Brain microvascular endothelial cell (primary cell): ENCODE results near the gene WWOX.
A peak's percentile ranks its signal among the peaks of the same experiment; 100 is the strongest.

ENCODE experiments used
- DNase-seq: peaks from one replicate; pipeline ENCODE4 v3.0.0-alpha.2; 2020
- H3K27ac ChIP-seq: fragments of 250-450 bp; sonication (Bioruptor Pico); 2 replicates; pipeline ENCODE4 v1.5.1; 2020; ENCODE audit warnings: mild to moderate bottlenecking, moderate library complexity
- H3K27me3 ChIP-seq: fragments of 250-450 bp; sonication (Bioruptor Pico); replicated peaks from 2 replicates; pipeline ENCODE4 v1.5.1; 2020; ENCODE audit warnings: mild to moderate bottlenecking
- H3K36me3 ChIP-seq: fragments of 250-450 bp; sonication (Bioruptor Pico); replicated peaks from 2 replicates; pipeline ENCODE4 v1.5.1; 2020; ENCODE audit warnings: mild to moderate bottlenecking
- H3K4me3 ChIP-seq: 2 replicates; pipeline ENCODE4 v1.5.1; 2011; ENCODE audit warnings: low read depth, mild to moderate bottlenecking, control low read depth, low read length, moderate library complexity
- CTCF ChIP-seq: IDR thresholded peaks from 2 replicates; pipeline ENCODE4 v1.5.1; 2011; ENCODE audit warnings: low read depth, mild to moderate bottlenecking, moderate library complexity, low read length, control low read depth, inconsistent platforms; ENCODE audit errors: missing control alignments
- in situ Hi-C: cut with HindIII; loops from 2 replicates; pipeline ENCODE4 v1.10.0; 2017; ENCODE audit warnings: low sequenced_read_pairs, low pct_ligation_motif_present

The WWOX gene

DNA sequence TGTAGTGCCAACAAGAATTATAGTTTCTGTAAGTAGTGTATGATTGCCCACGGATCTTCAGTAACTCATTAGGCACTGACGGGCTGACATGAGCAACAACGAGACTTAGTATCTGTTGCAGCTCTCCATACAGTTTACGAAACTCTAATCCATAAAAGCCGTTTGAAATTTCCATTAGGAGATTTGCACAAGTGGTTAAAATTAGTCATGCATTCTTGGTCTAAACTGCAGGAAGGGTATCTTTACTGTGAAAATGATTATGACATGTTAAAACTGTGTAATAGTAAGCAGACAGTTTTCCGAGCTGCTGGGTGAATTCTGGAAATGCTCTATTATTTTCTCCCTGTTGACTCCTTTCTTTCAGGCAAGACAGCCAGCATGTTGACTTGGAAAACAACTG lies 605.0 kb downstream of the WWOX start:
- in situ Hi-C loops = no loop called here
- no peak for DNase-seq
- H3K27me3 ChIP-seq = no peaks in the 10 kb centered on the region
- H3K36me3 ChIP-seq = no peaks in the 10 kb centered on the region
- TF ChIP-seq CTCF = no peak
- no peak overlapping the region for H3K4me3 ChIP-seq
- no peak overlapping the region for H3K27ac ChIP-seq

DNA sequence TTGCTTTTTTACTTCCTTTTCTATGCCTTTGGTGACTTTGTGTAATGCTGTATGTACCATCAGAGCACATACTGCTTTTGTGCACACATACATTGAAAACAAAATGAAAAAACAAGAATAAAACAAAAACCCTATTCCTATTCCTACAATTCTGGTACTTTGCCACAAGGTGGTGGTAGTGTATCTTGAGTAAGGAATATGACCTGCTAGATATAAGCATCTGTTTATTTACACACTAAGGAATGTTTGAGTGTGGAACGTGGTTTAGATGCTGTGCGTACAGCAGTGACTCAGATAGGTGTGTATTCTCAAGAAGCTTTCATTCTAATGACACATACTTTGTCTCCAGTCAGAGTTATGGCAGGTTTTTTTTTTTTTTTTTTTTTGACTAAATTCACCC lies 606.2 kb downstream of the WWOX start:
- peak; percentile 9 for DNase-seq
- no peaks in the 10 kb centered on the region for H3K27me3 ChIP-seq
- peak; percentile 14 for TF ChIP-seq CTCF
- H3K36me3 ChIP-seq = no peaks in the 10 kb centered on the region
- H3K4me3 ChIP-seq = no peak overlapping the region
- no peak overlapping the region for H3K27ac ChIP-seq
- in situ Hi-C loops = no loop called here

DNA sequence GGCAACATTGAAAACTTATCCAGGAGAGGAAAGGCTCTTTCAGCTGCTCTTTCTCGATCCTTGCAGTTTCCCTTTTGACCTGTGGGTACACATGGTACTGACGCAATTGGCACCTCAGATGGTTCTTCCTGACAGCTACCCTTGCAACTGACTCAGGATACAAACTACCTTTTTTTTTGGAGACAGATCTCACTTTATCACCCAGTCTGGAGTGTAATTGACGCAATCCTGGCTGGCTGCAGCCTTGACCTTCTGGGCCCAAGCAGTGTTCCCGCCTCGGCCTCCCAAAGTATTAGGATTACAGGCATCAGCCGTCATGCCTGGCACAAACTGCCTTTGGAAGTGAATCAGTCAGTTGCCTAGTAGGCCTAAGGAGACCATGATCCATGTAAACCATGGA lies 607.2 kb downstream of the WWOX start:
- TF ChIP-seq CTCF = no peak
- H3K27me3 ChIP-seq = no peaks in the 10 kb centered on the region
- no peak overlapping the region for H3K4me3 ChIP-seq
- H3K27ac ChIP-seq = no peak overlapping the region
- in situ Hi-C loops = no loop called here
- no peaks in the 10 kb centered on the region for H3K36me3 ChIP-seq
- no peak for DNase-seq

- TF ChIP-seq CTCF = no peak
- Histone ChIP-seq H3K27me3 (no peaks in the 10 kb centered on the region), H3K36me3 (no peaks in the 10 kb centered on the region), H3K4me3 (no peak overlapping the region), H3K27ac (no peak overlapping the region)
- in situ Hi-C loops = no loop called here
- no peak for DNase-seq
These were observed 609.9 kb downstream of the WWOX start for GRCh38 chr16:78709137-78709884.

DNA sequence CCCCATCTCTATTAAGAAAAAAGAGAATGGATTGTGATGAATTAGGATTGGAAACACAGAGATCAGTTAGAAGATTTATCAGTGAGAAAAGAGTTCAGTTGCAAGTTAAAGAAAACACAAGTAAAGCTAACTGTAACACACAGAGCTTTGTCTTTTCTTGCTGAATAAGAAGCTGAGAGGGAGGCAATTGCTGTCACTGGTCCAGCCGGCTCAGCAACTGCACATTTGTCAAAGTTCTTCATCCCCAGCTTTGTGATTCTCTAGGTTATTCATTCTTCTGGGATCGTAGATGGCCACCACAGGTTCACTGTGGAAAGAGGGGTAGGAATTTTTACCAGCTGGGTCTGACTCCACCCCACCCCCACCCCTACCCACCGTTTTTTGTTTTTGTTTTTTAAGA lies 615.7 kb downstream of the WWOX start:
- DNase-seq = no peak
- Histone ChIP-seq H3K27me3 (no peaks in the 10 kb centered on the region), H3K27ac (no peak overlapping the region), H3K36me3 (no peaks in the 10 kb centered on the region), H3K4me3 (no peak overlapping the region)
- in situ Hi-C loops = no loop called here
- TF ChIP-seq CTCF = no peak

DNA sequence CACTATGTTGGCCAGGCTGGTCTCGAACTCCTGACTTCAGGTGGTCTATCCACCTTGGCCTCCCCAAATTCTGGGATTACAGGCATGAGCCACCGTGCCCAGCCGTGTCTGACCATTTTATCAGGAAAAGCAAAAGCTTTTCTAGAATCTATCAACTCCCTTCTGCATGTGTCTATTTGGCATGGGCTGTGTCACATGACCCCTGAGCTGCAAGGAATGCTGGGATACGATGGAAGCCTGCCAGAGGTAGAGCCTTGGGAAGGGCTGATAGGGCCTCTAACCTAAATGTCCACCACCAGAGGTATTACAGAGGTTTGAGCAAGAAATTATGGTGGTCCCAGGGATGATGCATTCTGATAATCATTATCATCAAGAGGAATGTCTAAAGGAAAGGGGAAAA lies 616.2 kb downstream of the WWOX start:
- Histone ChIP-seq H3K36me3 (no peaks in the 10 kb centered on the region), H3K27me3 (no peaks in the 10 kb centered on the region), H3K27ac (no peak overlapping the region), H3K4me3 (no peak overlapping the region)
- DNase-seq = no peak
- in situ Hi-C loops = no loop called here
- TF ChIP-seq CTCF = no peak
